Measurements from ENCODE around the gene PDE4D.
"Not testable (repeated sequence)": the region's sequence is repeated elsewhere in the genome, so short reads cannot be mapped to it uniquely, and the experiment has no call there.

DNA sequence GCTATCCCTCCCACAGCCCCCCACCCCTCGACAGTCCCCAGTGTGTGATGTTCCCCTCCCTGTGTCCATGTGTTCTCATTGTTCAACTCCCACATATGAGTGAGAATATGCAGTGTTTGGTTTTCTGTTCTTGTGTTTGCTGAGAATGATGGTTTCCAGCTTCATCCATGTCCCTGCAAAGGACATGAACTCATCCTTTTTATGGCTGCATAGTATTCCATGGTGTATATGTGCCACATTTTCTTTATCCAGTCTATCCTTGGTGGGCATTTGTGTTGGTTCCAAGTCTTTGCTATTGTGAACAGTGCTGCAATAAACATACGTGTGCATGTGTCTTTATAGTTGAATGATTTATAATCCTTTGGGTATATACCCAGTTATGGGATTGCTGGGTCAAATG, 940.3 kb downstream of the PDE4D start:
- TF ChIP-seq, protein P1, sequence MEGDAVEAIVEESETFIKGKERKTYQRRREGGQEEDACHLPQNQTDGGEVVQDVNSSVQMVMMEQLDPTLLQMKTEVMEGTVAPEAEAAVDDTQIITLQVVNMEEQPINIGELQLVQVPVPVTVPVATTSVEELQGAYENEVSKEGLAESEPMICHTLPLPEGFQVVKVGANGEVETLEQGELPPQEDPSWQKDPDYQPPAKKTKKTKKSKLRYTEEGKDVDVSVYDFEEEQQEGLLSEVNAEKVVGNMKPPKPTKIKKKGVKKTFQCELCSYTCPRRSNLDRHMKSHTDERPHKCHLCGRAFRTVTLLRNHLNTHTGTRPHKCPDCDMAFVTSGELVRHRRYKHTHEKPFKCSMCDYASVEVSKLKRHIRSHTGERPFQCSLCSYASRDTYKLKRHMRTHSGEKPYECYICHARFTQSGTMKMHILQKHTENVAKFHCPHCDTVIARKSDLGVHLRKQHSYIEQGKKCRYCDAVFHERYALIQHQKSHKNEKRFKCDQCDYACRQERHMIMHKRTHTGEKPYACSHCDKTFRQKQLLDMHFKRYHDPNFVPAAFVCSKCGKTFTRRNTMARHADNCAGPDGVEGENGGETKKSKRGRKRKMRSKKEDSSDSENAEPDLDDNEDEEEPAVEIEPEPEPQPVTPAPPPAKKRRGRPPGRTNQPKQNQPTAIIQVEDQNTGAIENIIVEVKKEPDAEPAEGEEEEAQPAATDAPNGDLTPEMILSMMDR (IDR thresholded peaks at IDR 0.05): not testable (repeated sequence)
- not testable (repeated sequence) for TF ChIP-seq POLR2A (IDR thresholded peaks at IDR 0.05)

Measured in right lobe of liver (tissue), 4 donors.